NCI-H748 treated with DMSO at 0.1 percent for 48 hours (cell line): Measurements from ENCODE around the gene TCERG1L.

Experiments
- DNase-seq: peaks from one replicate; lab custom pipeline; 2025; lab: John Stamatoyannopoulos, UW

The TCERG1L gene

DNA sequence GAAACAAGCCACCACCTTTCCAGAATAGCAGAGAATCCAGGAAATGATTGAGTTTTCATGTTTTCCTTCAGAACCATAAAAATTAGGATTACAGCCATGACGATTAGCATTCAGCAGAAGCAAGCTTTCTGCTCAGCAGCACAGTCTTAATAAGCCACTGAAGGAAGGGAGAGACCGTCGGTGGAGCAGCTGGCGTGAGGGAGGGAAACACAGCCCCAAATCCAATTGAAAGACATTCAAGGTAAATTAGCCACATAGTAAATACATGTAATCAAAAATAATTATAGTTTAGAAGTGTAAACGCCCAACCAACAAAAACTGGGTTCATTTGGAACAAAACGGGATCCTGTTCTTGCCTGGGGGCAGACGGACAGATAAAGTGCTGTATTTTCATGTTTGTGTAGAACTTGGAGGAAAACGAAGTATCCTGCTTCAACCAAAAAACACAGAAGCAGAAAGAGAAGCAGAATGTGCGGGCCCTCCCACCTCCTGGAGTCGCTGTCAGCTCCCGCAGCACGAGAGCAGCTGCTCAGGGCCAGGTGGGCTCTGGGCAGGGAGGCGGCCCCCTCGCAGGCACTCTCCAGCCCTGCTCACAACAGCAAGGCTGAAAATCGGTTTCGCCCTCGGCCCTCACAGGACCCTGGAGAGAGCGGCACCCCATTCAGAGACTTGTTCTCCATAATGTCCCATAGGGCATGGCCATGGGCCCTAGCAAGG is 84.9 kb downstream of the TCERG1L start:
- DNase-seq, result peak; percentile 80

DNA sequence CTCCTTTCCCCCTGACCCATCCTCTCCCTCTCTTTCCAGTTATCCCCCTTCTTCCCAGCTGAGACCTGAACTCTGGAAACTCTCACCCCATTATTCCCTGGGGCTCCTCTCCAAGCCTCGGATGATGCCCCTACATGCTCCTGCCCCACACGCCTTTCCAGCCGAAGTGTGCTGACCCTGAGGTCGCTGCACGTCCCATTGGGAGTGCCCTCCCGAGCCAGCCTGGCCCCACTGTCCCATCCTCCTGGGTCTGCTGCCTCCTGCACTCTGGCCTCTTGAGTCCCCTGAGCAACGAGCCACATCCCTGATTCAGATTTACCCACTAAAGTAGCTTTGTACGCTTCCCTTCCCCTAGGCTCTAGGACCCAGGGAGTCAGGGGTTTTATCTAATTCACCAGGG is 87.4 kb downstream of the TCERG1L start:
- DNase-seq, result no peak

DNA sequence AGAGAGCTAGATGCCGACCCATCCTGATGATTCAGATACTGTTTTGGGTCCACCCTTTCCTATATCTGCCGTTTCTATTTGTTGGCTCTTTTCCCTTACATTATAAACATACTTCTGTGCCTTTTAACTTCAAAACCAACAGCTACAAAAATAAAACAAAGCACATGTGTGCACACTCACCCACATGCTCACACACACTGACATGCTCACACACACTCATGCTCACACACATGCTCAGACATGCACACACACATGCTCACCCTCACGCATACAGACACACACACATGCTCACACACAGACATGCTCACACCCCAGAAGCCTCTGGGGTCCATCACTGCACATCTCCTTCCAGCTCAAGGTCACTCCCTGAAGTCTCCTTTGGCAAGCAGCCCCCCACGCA is 88.1 kb downstream of the TCERG1L start:
- no peak for DNase-seq

DNA sequence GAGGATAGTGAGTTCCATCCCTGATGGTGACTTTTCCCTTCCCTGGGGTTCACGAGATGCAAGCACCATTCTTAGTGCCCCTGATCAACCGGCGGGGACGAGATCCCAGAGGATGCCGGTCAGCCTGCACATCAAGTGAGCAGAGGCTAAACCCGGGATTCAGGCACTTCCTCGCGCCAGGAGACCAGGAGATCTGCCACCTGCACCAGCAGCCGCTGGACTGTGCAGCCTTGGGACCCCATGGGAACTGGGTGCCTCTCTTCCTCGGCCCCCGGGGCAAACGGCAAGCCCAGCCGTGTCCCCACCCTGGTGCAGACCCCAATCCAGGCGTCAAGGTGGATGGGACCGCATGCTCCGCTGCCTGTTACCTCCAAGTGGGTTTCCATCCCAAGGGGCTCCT is 88.5 kb downstream of the TCERG1L start:
- no peak for DNase-seq

DNA sequence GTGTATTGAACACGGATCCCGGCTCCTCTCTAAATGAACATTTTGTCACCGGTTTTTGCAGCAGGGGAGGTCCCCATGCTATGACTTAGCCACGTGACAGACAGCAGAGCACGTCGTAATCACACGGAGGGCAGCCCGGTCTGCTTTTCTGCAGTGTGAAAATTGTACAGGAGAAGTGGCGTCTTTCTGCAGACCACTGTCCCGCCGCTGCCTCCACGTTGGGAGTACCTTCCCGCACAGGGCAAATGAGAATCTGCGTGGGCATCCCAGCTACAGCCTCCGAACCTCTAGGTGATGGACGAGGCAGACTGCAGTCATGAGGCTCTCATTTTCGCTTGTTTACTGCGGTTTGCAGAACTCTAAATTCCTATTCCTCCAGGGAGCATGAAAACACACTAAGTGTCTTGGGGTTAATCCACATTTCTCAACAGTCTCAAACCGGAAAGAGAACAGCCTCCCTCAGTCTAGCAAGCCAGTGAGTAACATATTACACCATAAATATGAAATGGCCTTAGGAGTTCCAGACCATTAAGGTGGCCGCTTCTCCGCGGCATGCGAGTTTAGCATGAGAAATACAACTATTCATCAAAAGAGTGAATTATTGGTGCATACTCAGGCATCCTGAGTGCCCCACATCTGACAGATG is 89.8 kb downstream of the TCERG1L start:
- DNase-seq, result no peak

DNA sequence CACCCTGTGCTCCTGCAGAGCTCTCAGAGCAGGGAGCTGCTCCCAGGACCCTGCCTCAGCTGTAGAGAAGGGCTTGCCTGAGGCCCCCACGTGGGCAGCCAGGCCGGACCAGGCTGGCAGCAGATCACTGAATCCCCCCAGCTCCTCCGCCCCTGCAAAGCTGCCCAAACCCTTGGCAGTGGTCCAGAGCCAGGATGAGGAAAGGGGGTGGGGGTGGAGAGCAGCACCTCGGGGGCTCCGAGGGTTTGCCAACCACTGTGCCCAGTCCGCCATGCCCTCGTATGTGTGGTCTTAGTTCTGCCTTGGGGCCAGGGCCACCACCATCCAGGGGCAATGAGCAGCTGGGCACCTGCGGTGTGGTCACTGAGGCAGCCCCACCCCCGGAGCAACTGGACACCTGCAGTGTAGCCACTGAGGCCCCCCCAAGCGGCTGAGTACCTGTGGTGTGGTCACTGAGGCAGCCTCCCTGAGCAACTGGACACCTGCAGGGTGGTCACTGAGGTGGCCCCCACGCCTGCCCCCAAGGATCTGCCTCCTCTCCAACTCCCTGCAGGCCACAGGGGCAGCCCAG is 90.8 kb downstream of the TCERG1L start:
- no peak for DNase-seq

DNA sequence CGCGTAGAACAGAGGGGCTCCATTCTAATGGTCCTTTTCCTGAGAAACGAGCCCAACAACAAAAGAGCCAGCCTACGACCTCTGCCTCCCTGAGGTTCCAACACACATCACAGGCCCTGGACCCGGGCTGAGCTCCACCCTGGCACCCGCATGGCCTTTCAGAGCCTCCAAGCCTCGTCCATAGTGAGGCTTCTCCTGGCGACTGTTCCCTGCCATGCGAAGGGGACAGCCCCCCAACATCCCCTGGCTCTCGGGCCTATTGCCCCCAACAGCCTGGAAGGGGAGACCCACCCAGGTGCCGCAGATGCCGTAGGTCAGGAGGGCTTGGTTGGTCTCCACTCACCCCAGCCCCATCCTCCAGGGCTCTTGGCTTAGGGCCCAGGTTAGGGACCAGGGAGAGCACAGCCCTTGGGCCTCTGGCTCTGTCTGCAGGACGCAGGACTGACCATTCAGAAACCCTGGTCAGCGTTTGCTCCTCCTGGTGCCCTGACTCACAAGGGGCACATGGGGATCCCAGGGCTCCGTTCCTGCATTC is 91.5 kb downstream of the TCERG1L start:
- DNase-seq, result no peak

DNA sequence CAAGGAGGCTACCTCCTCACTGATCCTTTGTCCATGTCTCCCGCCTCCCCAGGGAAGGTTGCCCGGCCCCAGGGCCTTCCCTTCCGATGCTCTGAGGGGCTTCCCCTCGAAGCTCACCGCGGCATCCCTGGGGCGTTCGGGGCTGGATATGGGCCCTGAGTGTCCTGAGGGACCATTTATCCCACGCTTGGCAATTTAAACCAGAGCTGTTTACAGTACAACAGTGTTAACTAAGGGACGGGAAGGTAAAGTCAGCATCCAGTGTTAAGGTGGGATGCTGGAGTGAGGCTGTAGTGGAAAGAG is 92.0 kb downstream of the TCERG1L start:
- DNase-seq, result no peak

DNA sequence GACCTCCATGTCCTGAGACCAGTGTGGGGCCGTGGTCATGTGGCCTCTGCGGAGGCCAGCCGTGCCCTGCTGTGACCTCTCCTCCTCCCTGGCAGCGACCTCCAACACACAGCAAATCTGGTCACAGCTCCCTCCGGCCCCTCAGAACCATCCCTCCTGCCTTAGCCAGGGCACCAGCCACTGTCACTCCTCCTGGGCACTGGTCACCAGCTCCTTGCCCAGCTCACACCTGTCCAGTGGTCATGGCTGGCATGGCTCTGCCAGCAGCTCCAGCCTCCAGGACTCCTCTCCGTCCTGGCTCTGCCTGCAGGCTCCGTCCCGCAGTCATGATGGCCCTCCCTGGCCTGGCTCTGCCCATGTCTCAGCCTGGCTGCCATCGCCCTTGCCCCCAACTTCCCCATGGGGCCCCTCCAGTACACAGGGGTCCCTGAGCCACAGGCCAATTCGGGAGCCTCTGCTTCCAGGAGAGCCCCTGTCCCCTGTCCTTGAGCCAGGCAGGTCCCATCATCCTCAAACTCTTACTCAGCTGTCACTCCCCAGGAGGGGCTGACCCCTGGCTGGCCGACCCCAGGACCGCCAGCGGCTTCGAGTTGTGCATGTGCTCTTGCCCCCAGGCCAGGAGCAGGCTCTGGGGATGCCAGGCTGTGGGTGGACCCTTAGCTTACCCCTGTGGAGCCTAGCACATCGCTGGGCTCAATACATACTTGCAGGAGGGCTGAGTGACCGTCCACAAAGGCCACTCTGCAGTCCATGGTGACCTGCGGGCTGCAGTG is 92.5 kb downstream of the TCERG1L start:
- DNase-seq, result no peak

DNA sequence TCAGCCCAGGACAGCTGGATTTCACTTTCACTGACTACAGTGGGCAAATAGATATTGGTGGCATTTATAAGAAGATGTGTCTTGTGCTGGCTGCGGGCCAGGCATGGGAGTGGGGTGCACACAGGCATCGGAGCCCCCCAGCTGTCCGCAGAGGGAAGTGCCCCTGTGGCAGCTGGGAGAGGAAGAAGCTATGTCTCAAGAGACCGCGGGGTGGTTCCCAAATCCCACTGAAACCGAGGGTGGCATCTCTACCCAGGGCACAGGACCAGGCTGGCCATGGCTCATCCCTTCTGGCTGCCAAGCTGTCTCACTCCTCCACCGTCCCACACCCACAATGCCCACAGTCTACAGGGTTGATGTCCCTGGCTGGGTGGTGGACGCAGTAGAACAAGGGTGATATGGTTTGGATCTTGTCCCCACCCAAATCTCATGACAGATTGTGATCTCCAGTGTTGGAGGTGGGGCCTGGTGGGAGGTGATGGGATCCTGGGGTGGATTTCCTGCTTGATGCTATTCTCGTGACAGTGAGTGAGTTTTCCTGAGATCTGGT is 94.8 kb downstream of the TCERG1L start:
- no peak for DNase-seq

DNA sequence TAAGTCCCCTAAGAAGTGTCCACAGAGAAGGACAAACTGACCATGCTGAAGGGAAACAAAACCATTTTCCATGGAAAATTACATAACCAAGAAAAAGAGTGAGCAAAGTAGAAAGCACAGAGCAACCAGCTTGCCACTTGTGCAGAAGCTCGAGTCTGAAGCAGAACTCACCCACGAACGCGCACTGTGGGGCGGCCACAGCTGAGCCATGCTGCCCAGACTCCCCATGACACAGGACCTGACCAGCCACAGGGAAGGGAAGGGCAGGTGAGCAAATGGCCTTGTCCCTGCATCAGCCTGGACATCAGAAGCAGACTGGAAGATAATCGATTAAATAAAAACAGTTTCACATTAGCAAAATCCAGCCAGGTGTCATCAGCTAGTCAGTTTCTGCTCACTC is 95.7 kb downstream of the TCERG1L start:
- no peak for DNase-seq

DNA sequence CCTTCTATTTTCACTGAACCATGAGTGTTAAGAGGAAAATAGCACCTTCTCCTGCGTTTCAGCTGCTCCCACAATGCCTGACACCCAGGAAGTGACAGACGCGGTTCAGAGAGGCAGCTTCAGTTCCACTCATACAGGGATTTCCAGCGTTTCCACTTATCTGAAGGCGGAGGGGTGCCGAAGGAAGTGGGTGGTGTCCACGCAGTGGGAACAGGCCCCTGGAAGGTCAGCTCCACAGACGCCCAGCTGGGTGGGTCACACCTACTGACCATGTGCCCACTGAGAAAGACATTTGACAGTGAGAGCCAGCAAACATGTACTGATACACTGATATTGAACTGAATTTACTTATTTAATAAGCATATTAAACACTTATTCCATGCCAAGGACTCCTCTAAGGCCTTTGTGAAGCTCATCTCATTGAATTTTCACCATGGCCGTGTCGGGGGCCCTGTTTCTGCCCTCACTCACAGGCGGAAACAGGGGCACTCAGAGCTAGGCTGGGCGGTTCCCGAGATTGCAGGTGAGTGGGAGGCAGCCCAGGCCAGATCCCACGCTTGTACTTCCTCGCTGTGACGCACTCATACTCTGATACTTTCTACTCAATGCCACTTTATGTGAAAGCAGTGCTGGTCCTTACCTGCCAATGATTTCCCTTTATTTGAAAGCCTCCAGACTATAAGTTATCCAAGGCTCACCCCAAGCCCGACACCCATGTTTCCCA is 96.8 kb downstream of the TCERG1L start:
- no peak for DNase-seq

DNA sequence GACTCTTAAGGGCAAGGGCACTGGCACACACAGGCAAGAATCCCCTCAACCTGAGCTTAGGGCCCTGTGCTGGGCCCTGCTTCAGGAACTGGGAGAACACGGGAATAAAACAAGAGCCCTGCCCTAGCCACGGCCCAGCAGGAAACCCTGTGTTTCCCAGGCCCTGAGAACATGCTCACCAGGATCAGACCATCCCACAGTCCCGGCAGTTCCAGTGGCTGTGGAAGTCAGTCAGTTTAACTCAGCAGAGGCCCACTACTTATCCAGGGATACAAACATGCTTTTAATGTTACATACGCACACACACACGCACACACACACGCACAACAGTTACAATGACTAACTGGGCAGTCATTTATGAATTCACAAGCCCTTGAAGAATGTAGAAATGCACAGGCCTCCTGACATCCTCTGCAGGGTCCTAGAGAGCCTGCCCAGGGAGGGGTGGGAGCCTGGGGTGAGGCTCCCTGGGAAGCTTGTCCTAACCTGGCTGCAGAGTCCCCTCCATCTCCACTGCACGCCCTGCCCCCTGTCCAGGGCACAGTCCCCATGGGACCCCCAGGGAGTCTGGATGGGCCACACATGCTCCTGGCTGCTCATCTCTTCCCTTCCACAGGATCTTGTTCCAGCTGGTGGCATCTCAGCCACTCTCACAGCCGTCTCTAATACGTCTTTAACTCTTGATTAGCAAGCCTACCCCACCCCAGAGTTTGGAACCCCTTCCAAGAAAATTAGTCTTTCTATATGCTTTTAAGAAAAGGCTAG is 97.6 kb downstream of the TCERG1L start:
- no peak for DNase-seq

DNA sequence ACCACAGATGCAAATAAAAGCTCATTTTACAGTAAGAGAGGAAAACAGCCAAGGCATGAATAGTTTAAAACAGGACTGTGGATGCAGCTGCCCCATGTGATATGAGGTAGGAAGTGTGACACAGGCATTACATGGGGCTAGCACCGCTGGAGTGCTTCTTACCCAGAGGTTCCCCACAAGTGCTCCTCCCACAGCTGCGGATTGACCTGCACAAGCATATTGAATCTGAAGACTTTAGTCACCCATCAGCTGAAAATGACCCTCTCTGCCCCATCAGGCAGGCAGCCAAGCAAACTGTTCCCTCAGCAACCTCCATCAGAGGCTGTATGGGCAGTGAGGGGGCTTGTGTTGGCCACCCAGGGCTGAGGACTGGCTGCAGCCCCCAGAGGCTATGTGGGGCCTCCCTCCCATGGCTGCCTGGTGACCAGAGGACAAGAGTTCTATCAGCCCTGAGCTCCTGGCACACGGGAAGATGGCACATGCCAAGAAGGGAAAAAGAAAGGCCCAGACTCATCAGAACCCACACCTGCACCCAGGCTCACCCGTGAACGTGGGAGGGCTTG is 98.7 kb downstream of the TCERG1L start:
- DNase-seq, result no peak

DNA sequence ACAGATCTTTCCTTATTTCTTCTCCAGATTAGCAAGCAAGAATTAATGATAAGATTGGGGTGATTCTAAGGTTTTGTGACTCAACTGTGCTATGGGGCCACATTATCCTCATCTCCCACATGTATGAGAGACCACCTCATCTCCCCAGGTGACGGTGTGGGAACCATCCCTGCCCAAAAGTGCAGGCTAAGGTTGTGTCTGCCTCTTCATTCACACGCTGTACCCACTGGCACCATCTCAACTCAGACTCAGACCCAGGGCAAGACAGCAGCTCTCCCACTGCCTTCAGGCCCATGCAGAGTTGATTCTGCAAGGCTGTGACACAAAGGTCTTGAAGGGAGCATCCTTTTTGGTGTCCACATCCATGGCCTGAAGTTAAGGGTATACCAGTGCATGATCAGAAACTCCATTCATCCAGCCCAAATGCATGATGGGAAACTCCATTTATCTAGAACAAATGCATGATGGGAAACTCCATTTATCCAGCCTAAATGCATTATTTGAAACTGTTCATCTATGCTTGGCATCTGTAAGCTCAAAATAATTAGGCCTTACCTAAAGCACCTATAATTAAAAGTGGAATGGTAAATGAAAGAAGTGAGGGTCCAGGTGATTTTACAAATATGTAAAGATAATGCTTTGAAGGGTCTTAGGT is 99.4 kb downstream of the TCERG1L start:
- DNase-seq, result no peak

DNA sequence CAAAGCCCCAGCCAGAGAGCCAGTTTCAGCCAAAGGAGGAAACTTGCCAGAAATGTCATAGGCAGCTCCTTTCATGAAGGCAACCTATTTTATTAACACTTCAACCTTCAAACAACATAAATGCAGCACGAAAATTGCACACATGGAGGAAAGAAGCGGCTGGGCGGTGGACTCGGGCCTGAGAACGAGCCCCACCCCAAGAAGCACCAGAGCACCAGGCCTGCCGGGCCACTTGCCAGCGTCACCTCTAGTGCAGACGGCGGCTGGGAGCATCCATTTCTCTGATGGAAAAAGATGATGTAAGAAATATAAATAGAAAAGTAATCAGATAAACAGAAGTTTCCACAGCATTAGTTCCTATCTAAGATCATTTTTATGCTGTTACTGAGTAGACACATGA is 100.0 kb downstream of the TCERG1L start:
- no peak for DNase-seq

DNA sequence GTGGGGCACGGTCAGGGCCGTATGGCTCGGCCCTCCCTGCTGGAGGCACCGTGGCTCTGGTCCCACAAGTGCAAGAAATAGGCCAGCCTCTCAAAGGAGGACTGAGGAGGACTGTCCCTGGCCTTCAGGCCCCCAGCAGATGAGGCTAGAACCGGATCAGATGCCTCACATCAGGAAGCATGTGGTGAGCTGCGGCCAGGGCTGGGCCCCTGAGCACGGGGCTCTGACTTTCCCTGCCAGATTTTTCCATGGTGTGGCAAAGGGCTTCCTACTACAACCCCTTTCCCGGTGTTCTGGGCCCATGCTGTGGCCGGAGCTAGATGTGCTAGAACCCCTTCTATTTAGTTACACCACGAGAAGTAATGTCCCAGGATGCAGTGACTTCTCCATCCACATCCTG is 100.4 kb downstream of the TCERG1L start:
- DNase-seq, result no peak

DNA sequence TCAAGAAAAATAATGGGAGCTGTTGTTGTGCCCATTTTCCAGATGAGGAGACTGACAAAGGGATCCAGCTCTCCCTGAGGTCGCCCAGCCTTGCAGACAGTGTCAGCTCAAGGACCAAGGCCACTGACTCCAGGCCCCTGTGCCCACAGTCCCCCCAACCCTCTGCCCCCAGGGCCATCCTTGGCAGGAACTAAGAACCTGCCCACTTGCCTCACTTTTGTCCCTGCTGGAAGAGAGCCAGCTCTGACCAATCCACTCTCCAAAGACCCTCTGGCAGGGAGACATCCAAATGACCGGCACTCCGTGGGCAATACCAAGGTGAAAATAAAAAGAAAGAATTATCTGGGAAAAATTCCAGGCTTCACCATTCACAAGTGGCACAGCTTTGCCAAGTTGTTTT is 101.3 kb downstream of the TCERG1L start:
- DNase-seq, result no peak

DNA sequence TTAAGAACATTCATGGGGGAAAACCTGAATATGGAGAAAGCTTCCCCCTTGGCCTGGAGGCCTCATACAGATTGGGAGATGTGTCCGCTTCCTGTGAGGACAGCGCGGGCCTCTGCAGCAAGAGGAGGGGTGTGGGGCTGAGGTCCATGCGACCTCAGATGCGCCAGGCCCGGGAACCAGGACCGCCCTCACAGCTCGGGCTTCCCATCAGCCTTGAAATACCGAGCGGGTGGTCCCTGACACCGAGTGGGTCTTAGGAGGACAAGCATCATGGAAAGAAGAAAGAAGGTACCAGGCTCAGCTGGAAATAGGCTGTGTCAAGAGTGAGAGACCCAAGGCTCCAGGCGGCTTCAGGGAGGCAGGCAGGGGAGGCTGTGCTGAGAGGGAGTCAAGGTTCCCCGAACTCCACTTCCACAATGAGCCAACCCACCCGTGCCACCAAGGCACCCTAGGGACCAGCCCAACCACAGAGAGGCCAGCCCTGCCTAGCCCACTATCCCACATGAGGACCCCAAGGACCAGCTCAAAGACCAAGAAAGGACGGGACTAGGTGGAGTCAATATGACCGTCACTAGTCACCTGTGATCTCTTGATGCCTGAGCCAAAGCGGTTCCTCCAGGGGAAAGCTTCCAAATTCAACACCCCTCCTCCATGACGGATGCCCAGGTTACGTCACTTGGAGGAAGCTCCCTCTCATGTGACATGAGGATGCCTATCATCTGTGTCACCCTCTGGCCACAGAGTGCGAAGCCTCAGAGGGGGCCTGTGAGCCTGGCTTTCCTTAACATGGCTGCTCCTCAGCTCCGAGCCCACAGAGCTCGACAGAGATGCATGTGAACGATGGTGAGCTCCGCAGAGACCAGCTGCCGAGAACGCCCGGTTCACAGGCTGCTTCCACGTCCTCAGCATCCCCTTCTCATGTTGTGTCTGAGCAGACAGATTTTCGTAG is 103.7 kb downstream of the TCERG1L start:
- DNase-seq, result no peak
